Kidney epithelial cell (primary cell): Measurements from ENCODE around the gene GNG3. TPM values are rescaled to one million over a fixed set of nuclear protein-coding genes. Genes with fewer than 3 reads are reported as not detected.
"Not testable (repeated sequence)": the region's sequence is repeated elsewhere in the genome, so short reads cannot be mapped to it uniquely, and the experiment has no call there.

Experiments used
- DNase-seq: peaks from one replicate; pipeline ENCODE4 v3.0.0-alpha.2; 2010; ENCODE audit warnings: low read depth
- H3K27me3 ChIP-seq: 2 replicates; pipeline ENCODE4 v1.6.0; 2011; ENCODE audit warnings: low read length; ENCODE audit not compliant: control insufficient read depth, insufficient read depth
- H3K36me3 ChIP-seq: 2 replicates; pipeline ENCODE4 v1.5.1; 2011; ENCODE audit warnings: low read length; ENCODE audit not compliant: control insufficient read depth, insufficient read depth
- H3K4me3 ChIP-seq: 2 replicates; pipeline ENCODE4 v1.5.1; 2011; ENCODE audit warnings: low read depth, mild to moderate bottlenecking, control low read depth, low read length
- CTCF ChIP-seq: IDR thresholded peaks from 2 replicates; pipeline ENCODE4 v1.5.1; 2011; ENCODE audit warnings: mild to moderate bottlenecking, moderate library complexity, low read length, control low read depth, inconsistent platforms; ENCODE audit not compliant: insufficient read depth, poor library complexity, severe bottlenecking
- total RNA-seq: library from RNA; depleted of rRNA; stranded (reverse); fragments of >200 nt; gene quantifications from 2 replicates; pipeline ENCODE4 v1.2.3, GENCODE V29; 2015

The GNG3 gene
- total RNA-seq, 1 donor from 2014 or later: not detected

GRCh38 chr11:62727165-62727871 is 19.8 kb downstream of the GNG3 start, which contains the start of gene HNRNPUL2:
Gene HNRNPUL2, minus strand, starts transcription at chr11:62727457. Its CDS starts 301 bp downstream, at chr11:62727156.
- no peak for TF ChIP-seq CTCF
- Histone ChIP-seq H3K27me3 (no peaks in the 10 kb centered on the region), H3K36me3 (no peaks in the 10 kb centered on the region), H3K4me3 (peak within 1 kb of the TSS; percentile 96)
- peak; percentile 95 for DNase-seq

- peak; percentile 86 for DNase-seq
- Histone ChIP-seq H3K27me3 (no peaks in the 10 kb centered on the region), H3K4me3 (peak overlapping the region; percentile 96), H3K36me3 (no peaks in the 10 kb centered on the region)
- no peak for TF ChIP-seq CTCF
Observed at GRCh38 chr11:62727872-62728170, 20.3 kb downstream of the GNG3 start.

GRCh38 chr11:62728171-62728988 is 20.9 kb downstream of the GNG3 start, which contains the start of gene TTC9C:
Gene TTC9C, plus strand, starts transcription at chr11:62728486. Its CDS starts 363 bp downstream, at chr11:62728849.
- peak; percentile 60 for DNase-seq
- H3K36me3 ChIP-seq: no peaks in the 10 kb centered on the region
- no peak for TF ChIP-seq CTCF
- H3K27me3 ChIP-seq: no peaks in the 10 kb centered on the region
- H3K4me3 ChIP-seq: peak within 1 kb of the TSS; percentile 96

GRCh38 chr11:62730076-62730475 is 22.6 kb downstream of the GNG3 start:
- DNase-seq, H3K27me3 ChIP-seq, H3K36me3 ChIP-seq: not testable (repeated sequence)
- H3K4me3 ChIP-seq: peak overlapping the region; percentile 96

- no peak overlapping the region for H3K4me3 ChIP-seq
- H3K36me3 ChIP-seq: peaks cover 1% of the 10 kb centered on the region
- H3K27me3 ChIP-seq: no peaks in the 10 kb centered on the region
- TF ChIP-seq CTCF: no peak
- no peak for DNase-seq
Observed at GRCh38 chr11:62732830-62733229, 25.4 kb downstream of the GNG3 start.

GRCh38 chr11:62737196-62737595 is 29.7 kb downstream of the GNG3 start:
- no peak for TF ChIP-seq CTCF
- peaks cover 1% of the 10 kb centered on the region for H3K36me3 ChIP-seq

More at GRCh38 chr11:62737196-62737595, 29.7 kb downstream of the GNG3 start:
- DNase-seq: no peak
- H3K4me3 ChIP-seq: no peak overlapping the region
- no peaks in the 10 kb centered on the region for H3K27me3 ChIP-seq
